HTR-8/SVneo (cell line): Measurements from ENCODE around the gene RPS6KB2.

Source experiments
- DNase-seq: peaks from one replicate; pipeline ENCODE4 v3.0.0; 2011; ENCODE audit warnings: low spot score, mixed read lengths; ENCODE audit not compliant: insufficient read length
- FAIRE-seq: peaks from 2 replicates; lab custom pipeline; 2011; peaks lifted over from hg19 to GRCh38; lab: Jason Lieb, UNC

RPS6KB2 gene

GRCh38 chr11:67428052-67429001 is at the start of gene RPS6KB2:
Gene RPS6KB2, plus strand, starts transcription at chr11:67428494. Its CDS starts 52 bp downstream, at chr11:67428546.
- FAIRE-seq: peak; percentile 99
- peak; percentile 100 for DNase-seq

GRCh38 chr11:67378544-67378943 is 49.8 kb upstream of the RPS6KB2 start:
- FAIRE-seq (no peak), DNase-seq (no peak)

GRCh38 chr11:67379061-67380058 is 48.9 kb upstream of the RPS6KB2 start:
- FAIRE-seq: peak; percentile 85
- peak; percentile 79 for DNase-seq

- DNase-seq (no peak), FAIRE-seq (no peak)
Measured at GRCh38 chr11:67381244-67381972, 46.9 kb upstream of the RPS6KB2 start.

- peak; percentile 82 for FAIRE-seq
- DNase-seq: peak; percentile 85
Measured at GRCh38 chr11:67382276-67383136, 45.8 kb upstream of the RPS6KB2 start.

GRCh38 chr11:67384851-67385366 is 43.4 kb upstream of the RPS6KB2 start:
- peak; percentile 79 for FAIRE-seq
- no peak for DNase-seq

GRCh38 chr11:67387069-67387468 is 41.2 kb upstream of the RPS6KB2 start:
- FAIRE-seq (no peak), DNase-seq (no peak)

GRCh38 chr11:67387518-67387917 is 40.8 kb upstream of the RPS6KB2 start:
- DNase-seq (no peak), FAIRE-seq (no peak)

- FAIRE-seq (peak; percentile 93), DNase-seq (peak; percentile 79)
Measured at GRCh38 chr11:67389477-67389876, 38.8 kb upstream of the RPS6KB2 start.

GRCh38 chr11:67390947-67391303 is 37.4 kb upstream of the RPS6KB2 start:
- DNase-seq (no peak), FAIRE-seq (no peak)

GRCh38 chr11:67391304-67392182 is 36.8 kb upstream of the RPS6KB2 start, which contains the start of gene RAD9A:
Gene RAD9A, plus strand, starts transcription at chr11:67391986. Its CDS starts 59 bp downstream, at chr11:67392045.
- DNase-seq (peak; percentile 100), FAIRE-seq (peak; percentile 95)

- no peak for DNase-seq
- peak; percentile 72 for FAIRE-seq
Measured at GRCh38 chr11:67392183-67392715, 36.0 kb upstream of the RPS6KB2 start.

- DNase-seq: no peak
- FAIRE-seq: no peak
Measured at GRCh38 chr11:67393437-67393836, 34.9 kb upstream of the RPS6KB2 start.

- FAIRE-seq (no peak), DNase-seq (no peak)
Measured at GRCh38 chr11:67393990-67394389, 34.3 kb upstream of the RPS6KB2 start.

GRCh38 chr11:67395555-67396258 is 32.6 kb upstream of the RPS6KB2 start:
- DNase-seq (no peak), FAIRE-seq (no peak)

- FAIRE-seq (no peak), DNase-seq (no peak)
Measured at GRCh38 chr11:67396259-67396581, 32.1 kb upstream of the RPS6KB2 start.
